ENCODE measurements around the gene HNRNPR.
A peak's percentile ranks its signal among the peaks of the same experiment; 100 is the strongest.

DNA sequence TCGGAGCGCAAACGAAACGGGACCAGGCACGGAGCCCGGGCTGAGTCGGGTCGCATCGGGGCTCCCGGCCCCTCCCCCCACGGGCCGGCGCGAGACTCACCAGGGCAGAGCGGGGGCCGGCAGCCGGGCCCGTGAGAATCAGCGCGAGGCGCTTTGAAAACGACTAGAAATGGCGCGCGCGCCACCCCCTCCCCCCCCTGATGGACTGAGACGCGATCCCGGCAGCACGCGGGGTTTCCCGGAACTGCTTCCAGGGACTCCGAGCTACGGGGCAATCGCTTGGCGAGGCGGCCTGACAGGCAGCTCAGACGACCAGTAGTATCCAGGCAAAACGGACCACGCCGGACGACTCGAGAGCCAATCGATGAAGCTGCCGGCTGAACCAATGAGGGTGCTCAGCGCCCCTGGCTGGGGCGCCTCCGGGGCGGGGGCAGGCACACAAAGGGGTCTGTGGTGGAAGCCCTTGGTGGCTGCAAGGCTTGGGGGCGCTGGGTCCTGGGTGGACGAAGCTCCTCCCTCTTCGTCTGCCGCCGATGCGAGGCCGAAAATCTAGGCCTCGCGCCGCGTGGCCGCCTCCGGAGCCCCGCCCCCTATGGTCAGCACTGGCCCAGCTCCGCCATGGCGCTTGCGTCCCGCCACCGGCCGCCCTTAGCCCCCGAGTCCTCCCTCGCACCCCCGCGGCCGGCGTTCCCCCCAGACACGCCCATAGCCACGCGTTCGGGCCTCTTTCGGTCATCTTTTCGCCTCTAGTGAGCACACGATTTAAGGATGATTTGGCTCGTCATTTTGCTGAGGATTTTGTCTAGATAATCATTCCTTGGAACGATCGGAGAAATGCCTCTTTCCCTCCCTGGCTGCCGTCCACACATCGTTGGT is at the start of gene HNRNPR:
- TF ChIP-seq, protein P1, sequence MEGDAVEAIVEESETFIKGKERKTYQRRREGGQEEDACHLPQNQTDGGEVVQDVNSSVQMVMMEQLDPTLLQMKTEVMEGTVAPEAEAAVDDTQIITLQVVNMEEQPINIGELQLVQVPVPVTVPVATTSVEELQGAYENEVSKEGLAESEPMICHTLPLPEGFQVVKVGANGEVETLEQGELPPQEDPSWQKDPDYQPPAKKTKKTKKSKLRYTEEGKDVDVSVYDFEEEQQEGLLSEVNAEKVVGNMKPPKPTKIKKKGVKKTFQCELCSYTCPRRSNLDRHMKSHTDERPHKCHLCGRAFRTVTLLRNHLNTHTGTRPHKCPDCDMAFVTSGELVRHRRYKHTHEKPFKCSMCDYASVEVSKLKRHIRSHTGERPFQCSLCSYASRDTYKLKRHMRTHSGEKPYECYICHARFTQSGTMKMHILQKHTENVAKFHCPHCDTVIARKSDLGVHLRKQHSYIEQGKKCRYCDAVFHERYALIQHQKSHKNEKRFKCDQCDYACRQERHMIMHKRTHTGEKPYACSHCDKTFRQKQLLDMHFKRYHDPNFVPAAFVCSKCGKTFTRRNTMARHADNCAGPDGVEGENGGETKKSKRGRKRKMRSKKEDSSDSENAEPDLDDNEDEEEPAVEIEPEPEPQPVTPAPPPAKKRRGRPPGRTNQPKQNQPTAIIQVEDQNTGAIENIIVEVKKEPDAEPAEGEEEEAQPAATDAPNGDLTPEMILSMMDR (IDR thresholded peaks at IDR 0.05), result peak in 5 of 6 experiments; percentile 13 to 36 (median 20)
- peak in 3 of 4 donors; percentile 66 to 92 (median 82) for TF ChIP-seq POLR2A (IDR thresholded peaks at IDR 0.05)

All from esophagus squamous epithelium (tissue), 4 donors.